T-helper 1 cell (primary cell): ENCODE data around the gene ATP2B3.

ENCODE experiments used
- DNase-seq, 5 donors: peaks; one replicate each; pipeline ENCODE4 v3.0.0-alpha.2; 2012 to 2020

ATP2B3 gene

GRCh38 chrX:153576961-153577360, 59.5 kb downstream of the ATP2B3 start:
- no peak for DNase-seq

GRCh38 chrX:153578200-153578835, 60.9 kb downstream of the ATP2B3 start:
- DNase-seq, result no peak

GRCh38 chrX:153578889-153579288, 61.4 kb downstream of the ATP2B3 start:
- DNase-seq, result no peak

GRCh38 chrX:153580700-153581386, 63.4 kb downstream of the ATP2B3 start:
- no peak for DNase-seq

GRCh38 chrX:153582896-153583295, 65.5 kb downstream of the ATP2B3 start:
- peak; percentile 38 to 72 (median 58) for DNase-seq

GRCh38 chrX:153583433-153583832, 66.0 kb downstream of the ATP2B3 start:
- DNase-seq, result no peak

GRCh38 chrX:153585827-153586226, 68.4 kb downstream of the ATP2B3 start:
- no peak for DNase-seq

GRCh38 chrX:153587342-153587741, 69.9 kb downstream of the ATP2B3 start:
- no peak for DNase-seq

GRCh38 chrX:153588021-153588781, 70.8 kb downstream of the ATP2B3 start:
- DNase-seq, result no peak

GRCh38 chrX:153588782-153589446, 71.5 kb downstream of the ATP2B3 start:
- DNase-seq, result no peak

- DNase-seq, result no peak
Measured at GRCh38 chrX:153590961-153591956, 73.8 kb downstream of the ATP2B3 start.

GRCh38 chrX:153592091-153592833, 74.8 kb downstream of the ATP2B3 start:
- DNase-seq, result no peak

- DNase-seq, result no peak
Measured at GRCh38 chrX:153592966-153593688, 75.7 kb downstream of the ATP2B3 start.

GRCh38 chrX:153593811-153594500, 76.5 kb downstream of the ATP2B3 start:
- no peak for DNase-seq

- DNase-seq, result no peak
Measured at GRCh38 chrX:153595387-153595786, 77.9 kb downstream of the ATP2B3 start.

GRCh38 chrX:153595859-153596857, 78.7 kb downstream of the ATP2B3 start:
- no peak for DNase-seq

- DNase-seq, result peak in 1 of 5 donors; percentile 13
Measured at GRCh38 chrX:153596981-153597750, 79.7 kb downstream of the ATP2B3 start.
